Activated naive CD8-positive, alpha-beta T cell treated with anti-CD3 and anti-CD28 coated beads, Interleukin-2, amount 10 ng/mL, durations not matched to agents 7 days and 5 days (primary cell): Measurements from ENCODE around the gene KIF15. TPM values are rescaled to one million over a fixed set of nuclear protein-coding genes. Genes with fewer than 3 reads are reported as not detected.

Experiments
- ATAC-seq: fragments of 150-1000 bp; cut with Tn5 transposase; one replicate; pipeline ENCODE4 v1.10.0; 2021; ENCODE audit warnings: low read depth, moderate library complexity
- POLR2A ChIA-PET: fragments of 350-600 bp; sonication (Branson Sonifier 250); formaldehyde crosslinking; loops from one replicate; lab custom pipeline; 2021; ENCODE audit warnings: antibody characterized with exemption; lab: Charles Lee
- DNase-seq: peaks from one replicate; pipeline ENCODE4 v3.0.0; 2021
- H3K27ac Mint-ChIP-seq: one replicate; pipeline ENCODE4 v1.8.0; 2022; ENCODE audit warnings: mild to moderate bottlenecking, mixed read lengths
- H3K27me3 Mint-ChIP-seq: one replicate; pipeline ENCODE4 v1.8.0; 2022; ENCODE audit warnings: mild to moderate bottlenecking, moderate library complexity, mixed read lengths
- H3K36me3 Mint-ChIP-seq: one replicate; pipeline ENCODE4 v1.8.0; 2021; ENCODE audit warnings: mild to moderate bottlenecking, mixed read lengths
- H3K4me1 Mint-ChIP-seq: one replicate; pipeline ENCODE4 v1.8.0; 2021; ENCODE audit warnings: mixed read lengths
- H3K4me3 Mint-ChIP-seq: one replicate; pipeline ENCODE4 v1.8.0; 2022; ENCODE audit warnings: mild to moderate bottlenecking, moderate library complexity, mixed read lengths
- H3K9me3 Mint-ChIP-seq: one replicate; pipeline ENCODE4 v1.8.0; 2021; ENCODE audit warnings: mixed read lengths
- total RNA-seq, 2 experiments: library from RNA; stranded (reverse); gene quantifications; one replicate each; pipeline ENCODE4 v1.2.3, GENCODE V29; 2021

Gene KIF15
- total RNA-seq, 2 experiments from 2014 or later, result 39.8 to 42.3 TPM

DNA sequence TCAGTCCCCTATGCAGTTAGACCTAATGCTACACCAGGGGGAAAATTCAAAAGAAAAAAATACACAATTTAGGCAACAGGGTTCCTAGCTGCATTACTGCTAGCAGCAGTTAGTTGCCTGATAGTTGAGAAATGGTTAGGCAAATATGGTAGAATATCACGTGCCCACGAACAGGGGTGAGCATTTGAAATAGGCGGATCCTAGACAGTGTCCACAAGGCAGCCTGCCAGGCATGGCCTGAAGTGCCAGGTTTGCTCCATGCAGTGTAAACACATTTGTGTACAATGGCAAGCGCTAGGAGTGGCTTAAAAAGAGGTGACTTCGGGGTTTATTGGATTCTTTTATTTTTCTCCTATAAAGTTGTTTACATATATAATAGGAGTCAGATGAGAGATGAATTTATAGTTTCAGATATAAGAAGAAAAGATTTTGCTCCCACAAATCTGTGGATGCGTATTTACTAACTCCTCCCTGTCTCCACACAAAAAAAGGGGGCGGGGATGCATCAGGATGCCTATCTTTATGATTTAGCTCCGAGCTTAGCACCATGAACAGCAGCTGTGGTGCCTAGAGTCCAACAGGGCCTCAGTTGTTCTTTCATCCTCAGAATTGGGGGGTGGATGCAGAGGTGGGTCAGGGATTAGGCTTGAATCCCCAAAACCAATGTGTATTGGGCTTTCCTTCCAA is 108.9 kb downstream of the KIF15 start:
- ATAC-seq, result no peak
- no peak overlapping the region for H3K4me3 Mint-ChIP-seq

DNA sequence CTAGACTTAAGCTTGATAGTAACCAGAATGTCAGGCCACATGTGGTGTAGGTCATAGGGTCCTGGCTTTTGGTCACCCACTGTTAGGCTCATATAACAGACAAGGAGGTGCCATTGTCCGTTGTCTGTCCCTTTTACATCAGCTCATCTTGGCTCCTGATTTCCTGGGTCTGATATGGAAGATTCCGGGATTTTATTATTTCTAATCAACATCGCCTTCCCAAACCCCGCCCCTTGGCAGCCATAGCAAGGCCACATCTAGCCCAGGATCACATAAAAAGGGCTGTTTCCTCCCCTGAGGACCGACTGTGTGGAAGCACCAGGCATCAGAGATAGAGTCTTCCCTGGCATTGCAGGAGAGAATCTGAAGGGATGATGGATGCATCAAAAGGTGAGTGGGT is 112.7 kb downstream of the KIF15 start, which contains the start of gene TGM4:
TSS of gene TGM4 (plus strand) at position 301 of the 400 bp plus-strand sequence. CDS start at position 372, 71 bp downstream.
- no peaks in the 10 kb centered on the region for H3K27me3 Mint-ChIP-seq
- no peak within 1 kb of the TSS for H3K4me3 Mint-ChIP-seq
- ATAC-seq, result no peak
- POLR2A ChIA-PET, result no interaction called here
- no peak for DNase-seq
- no peak within 1 kb of the TSS for H3K27ac Mint-ChIP-seq
- no peaks in the 10 kb centered on the region for H3K36me3 Mint-ChIP-seq
- H3K9me3 Mint-ChIP-seq, result no peaks in the 10 kb centered on the region
- no peaks in the 10 kb centered on the region for H3K4me1 Mint-ChIP-seq

More for the DNA sequence above, 108.9 kb downstream of the KIF15 start:
- Mint-ChIP-seq H3K27ac (no peak overlapping the region), H3K4me1 (peaks cover 15% of the 10 kb centered on the region), H3K27me3 (no peaks in the 10 kb centered on the region), H3K36me3 (peaks cover 17% of the 10 kb centered on the region), H3K9me3 (peaks cover 3% of the 10 kb centered on the region)
- POLR2A ChIA-PET, result no interaction called here
- DNase-seq, result no peak

DNA sequence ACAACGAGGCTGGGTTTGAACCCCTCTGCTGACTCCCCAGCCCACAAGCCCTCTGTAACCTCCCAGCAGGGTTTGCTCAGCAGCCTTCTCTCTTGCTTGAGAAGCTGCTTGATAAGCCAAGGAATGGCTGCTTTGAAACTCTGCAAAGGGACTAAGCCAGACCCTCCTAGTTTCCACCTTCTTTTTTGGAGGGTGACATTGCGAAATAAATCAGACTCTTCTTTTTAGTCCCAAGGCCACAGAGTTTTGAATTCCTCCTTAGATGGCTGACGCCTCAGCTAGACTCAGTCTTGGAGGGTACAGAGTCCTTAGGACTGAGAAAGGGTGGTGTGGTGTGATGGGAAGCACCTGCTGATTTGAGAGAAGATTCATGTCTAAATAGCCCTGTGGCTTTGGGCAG is 114.0 kb downstream of the KIF15 start:
- H3K27me3 Mint-ChIP-seq, result peaks cover 3% of the 10 kb centered on the region
- H3K27ac Mint-ChIP-seq, result no peak overlapping the region
- POLR2A ChIA-PET, result no interaction called here
- no peaks in the 10 kb centered on the region for H3K4me1 Mint-ChIP-seq
- DNase-seq, result no peak
- no peak for ATAC-seq
- no peaks in the 10 kb centered on the region for H3K36me3 Mint-ChIP-seq
- H3K9me3 Mint-ChIP-seq, result no peaks in the 10 kb centered on the region
- H3K4me3 Mint-ChIP-seq, result no peak overlapping the region

DNA sequence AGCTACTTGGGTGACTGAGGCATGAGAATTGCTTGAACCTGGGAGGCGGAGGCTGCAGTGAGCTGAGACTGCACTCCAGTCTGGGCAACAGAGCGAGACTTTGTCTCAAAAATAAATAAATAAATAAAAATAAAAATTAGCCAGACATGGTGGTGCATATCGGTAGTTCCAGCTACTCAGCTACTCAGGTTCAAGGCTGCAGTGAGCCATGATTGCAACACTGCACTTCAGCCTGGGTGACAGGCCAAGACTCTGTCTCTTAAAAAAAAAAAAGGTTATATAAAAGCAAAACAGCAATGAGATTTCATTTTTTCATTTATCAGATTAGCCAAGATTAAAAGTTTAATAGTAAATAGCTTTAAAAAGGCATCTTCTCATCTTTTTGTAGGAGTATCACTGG is 115.7 kb downstream of the KIF15 start:
- H3K27ac Mint-ChIP-seq, result no peak overlapping the region
- no peaks in the 10 kb centered on the region for H3K4me1 Mint-ChIP-seq
- H3K27me3 Mint-ChIP-seq, result peaks cover 12% of the 10 kb centered on the region
- ATAC-seq, result no peak
- H3K9me3 Mint-ChIP-seq, result no peaks in the 10 kb centered on the region
- no peak overlapping the region for H3K4me3 Mint-ChIP-seq
- POLR2A ChIA-PET, result no interaction called here
- no peak for DNase-seq
- no peaks in the 10 kb centered on the region for H3K36me3 Mint-ChIP-seq

GRCh38 chr3:44880284-44880683 is 118.7 kb downstream of the KIF15 start:
- POLR2A ChIA-PET, result no interaction called here
- no peaks in the 10 kb centered on the region for H3K36me3 Mint-ChIP-seq
- H3K27ac Mint-ChIP-seq, result no peak overlapping the region
- no peaks in the 10 kb centered on the region for H3K9me3 Mint-ChIP-seq
- H3K4me1 Mint-ChIP-seq, result no peaks in the 10 kb centered on the region
- ATAC-seq (no peak), DNase-seq (no peak)
- H3K27me3 Mint-ChIP-seq, result peaks cover 14% of the 10 kb centered on the region
- H3K4me3 Mint-ChIP-seq, result no peak overlapping the region

DNA sequence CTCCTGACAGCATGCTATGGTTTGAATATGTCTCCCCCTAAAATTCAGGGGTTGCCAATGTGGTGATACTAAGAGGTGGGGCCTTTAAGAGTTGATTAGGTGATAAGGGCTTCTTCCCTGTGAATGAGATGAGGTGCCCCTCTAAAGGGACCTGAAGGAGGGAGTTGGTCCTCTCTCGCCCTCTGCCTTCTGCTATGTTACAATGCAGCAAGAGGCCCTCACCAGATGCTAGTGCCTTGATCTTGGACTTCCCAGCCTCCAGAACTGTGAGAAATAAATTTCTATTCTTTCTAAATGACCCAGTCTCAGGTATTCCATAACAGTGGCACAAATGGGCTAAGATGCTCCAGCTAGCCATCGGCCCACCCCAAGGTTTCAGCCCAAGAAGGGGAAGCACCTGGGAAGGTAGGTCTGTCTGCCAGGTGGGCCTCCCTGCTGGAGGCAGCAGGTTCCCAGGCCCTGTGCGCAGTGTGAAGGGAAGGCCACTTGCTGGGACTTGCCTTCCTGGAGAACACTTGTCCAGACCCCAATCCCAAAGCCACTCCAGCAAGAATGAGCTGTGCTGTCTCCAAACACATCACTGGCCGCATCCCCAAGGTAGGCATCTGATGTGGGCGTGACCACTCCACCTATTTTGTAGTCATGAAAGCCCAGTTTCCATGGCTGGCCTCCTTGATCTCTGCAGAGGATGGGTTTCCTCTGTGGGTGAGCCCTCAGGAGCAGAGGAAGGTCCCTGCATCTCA is 121.8 kb downstream of the KIF15 start:
- no peaks in the 10 kb centered on the region for H3K4me1 Mint-ChIP-seq
- DNase-seq (no peak), ATAC-seq (no peak)
- H3K4me3 Mint-ChIP-seq, result no peak overlapping the region
- H3K9me3 Mint-ChIP-seq, result no peaks in the 10 kb centered on the region
- no peak overlapping the region for H3K27ac Mint-ChIP-seq
- H3K27me3 Mint-ChIP-seq, result peaks cover 20% of the 10 kb centered on the region
- H3K36me3 Mint-ChIP-seq, result no peaks in the 10 kb centered on the region
- POLR2A ChIA-PET, result no interaction called here

DNA sequence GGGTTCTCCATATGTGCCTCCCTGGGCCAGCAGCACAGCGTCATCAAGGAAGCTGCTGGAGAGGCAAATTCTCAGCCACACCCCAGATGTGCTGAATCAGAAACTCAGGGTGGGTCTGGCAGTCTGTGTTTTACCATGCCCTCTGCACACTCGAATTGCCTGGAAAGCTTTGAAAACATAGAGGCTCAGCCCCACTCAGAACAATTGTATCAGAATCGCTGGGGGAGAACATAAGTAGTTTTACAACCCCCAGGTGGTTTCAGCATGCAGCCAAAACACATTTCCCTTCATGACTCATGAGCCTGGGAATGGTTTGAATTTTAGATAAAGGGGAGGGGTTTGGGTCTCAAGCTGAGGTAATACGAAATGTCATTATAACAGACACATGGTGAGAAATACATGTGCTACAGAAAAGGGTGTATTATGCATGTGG is 122.4 kb downstream of the KIF15 start:
- H3K9me3 Mint-ChIP-seq, result no peaks in the 10 kb centered on the region
- no peaks in the 10 kb centered on the region for H3K36me3 Mint-ChIP-seq
- no peak overlapping the region for H3K4me3 Mint-ChIP-seq
- H3K4me1 Mint-ChIP-seq, result no peaks in the 10 kb centered on the region
- POLR2A ChIA-PET, result no interaction called here
- H3K27ac Mint-ChIP-seq, result no peak overlapping the region
- DNase-seq (no peak), ATAC-seq (no peak)
- peaks cover 20% of the 10 kb centered on the region for H3K27me3 Mint-ChIP-seq

GRCh38 chr3:44885618-44886017 is 124.0 kb downstream of the KIF15 start:
- Mint-ChIP-seq H3K4me1 (no peaks in the 10 kb centered on the region), H3K27me3 (peaks cover 16% of the 10 kb centered on the region), H3K27ac (no peak overlapping the region), H3K36me3 (no peaks in the 10 kb centered on the region), H3K4me3 (no peak overlapping the region), H3K9me3 (no peaks in the 10 kb centered on the region)
- POLR2A ChIA-PET, result no interaction called here
- no peak for ATAC-seq
- DNase-seq, result no peak

DNA sequence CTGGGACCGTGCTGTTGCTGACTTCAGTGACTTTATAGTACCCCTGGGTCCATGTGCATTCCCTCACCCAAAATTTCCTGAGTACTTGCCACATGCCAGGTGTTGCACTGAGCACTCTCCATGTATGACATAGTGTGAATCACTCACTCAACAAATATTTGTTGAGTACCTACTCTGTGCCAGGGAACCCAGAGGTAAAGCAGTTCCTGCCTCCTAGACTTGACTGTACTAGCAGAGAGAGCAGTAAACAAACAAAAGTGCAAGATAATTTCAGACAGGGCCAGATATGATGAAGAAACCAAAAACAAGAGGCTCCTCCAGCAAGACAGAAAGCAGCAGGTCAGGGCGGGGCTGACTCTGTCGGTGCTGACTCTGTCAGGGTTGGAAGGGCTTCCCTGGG is 125.0 kb downstream of the KIF15 start:
- H3K4me1 Mint-ChIP-seq, result peaks cover 3% of the 10 kb centered on the region
- H3K27ac Mint-ChIP-seq, result no peak overlapping the region
- ATAC-seq (no peak), DNase-seq (no peak)
- POLR2A ChIA-PET, result no interaction called here
- H3K36me3 Mint-ChIP-seq, result no peaks in the 10 kb centered on the region
- peaks cover 13% of the 10 kb centered on the region for H3K27me3 Mint-ChIP-seq
- no peaks in the 10 kb centered on the region for H3K9me3 Mint-ChIP-seq
- no peak overlapping the region for H3K4me3 Mint-ChIP-seq

DNA sequence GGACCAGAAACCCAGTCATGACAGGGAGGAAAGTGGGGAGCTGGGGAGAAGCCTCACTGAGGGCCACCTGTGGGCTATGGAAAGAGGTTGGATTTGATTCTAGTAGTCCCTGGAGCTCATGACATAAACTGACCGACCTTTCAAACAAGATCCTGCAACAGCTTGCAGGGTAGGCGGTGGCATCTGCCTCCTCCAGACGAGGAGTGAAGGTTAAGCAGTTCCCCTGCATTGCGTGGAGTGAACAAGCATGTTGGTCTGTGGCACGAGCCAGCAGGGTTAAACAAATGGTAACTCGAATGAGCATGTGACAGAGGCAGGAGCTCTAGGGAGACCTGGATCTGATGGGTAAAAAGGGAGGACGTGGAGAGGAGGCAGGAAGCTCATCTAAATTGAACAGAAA is 125.5 kb downstream of the KIF15 start:
- no peak for ATAC-seq

GRCh38 chr3:44890258-44890657 is 128.7 kb downstream of the KIF15 start:
- Mint-ChIP-seq H3K4me1 (peaks cover 3% of the 10 kb centered on the region), H3K27me3 (peaks cover 13% of the 10 kb centered on the region), H3K27ac (no peak overlapping the region), H3K9me3 (no peaks in the 10 kb centered on the region), H3K4me3 (no peak overlapping the region), H3K36me3 (no peaks in the 10 kb centered on the region)
- no peak for ATAC-seq
- POLR2A ChIA-PET, result no interaction called here
- no peak for DNase-seq

More for the DNA sequence above, 125.5 kb downstream of the KIF15 start:
- peaks cover 3% of the 10 kb centered on the region for H3K4me1 Mint-ChIP-seq
- no peak overlapping the region for H3K4me3 Mint-ChIP-seq
- peaks cover 13% of the 10 kb centered on the region for H3K27me3 Mint-ChIP-seq
- no peak overlapping the region for H3K27ac Mint-ChIP-seq
- H3K36me3 Mint-ChIP-seq, result no peaks in the 10 kb centered on the region
- no peak for DNase-seq
- POLR2A ChIA-PET, result no interaction called here
- H3K9me3 Mint-ChIP-seq, result no peaks in the 10 kb centered on the region

DNA sequence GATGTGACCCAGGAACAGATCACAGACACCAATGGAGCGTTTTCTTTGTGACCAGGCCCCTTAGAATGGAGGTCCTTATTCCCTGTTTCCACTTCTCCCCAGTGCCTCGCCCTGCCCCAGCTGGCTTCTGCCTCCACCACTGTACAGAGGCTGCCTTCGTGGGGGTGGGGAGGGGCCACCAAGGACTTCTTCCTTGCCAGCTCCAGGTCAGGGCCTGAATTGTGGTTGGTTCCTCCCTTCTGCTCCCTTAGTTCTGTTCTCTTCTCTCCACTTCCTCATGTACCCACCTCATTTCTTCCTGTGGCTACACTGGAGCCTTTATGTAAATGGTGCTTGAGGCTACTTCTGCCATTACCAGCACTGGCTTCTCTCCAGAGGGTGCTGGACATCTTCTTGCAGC is 129.3 kb downstream of the KIF15 start:
- POLR2A ChIA-PET, result no interaction called here
- Mint-ChIP-seq H3K27me3 (peaks cover 13% of the 10 kb centered on the region), H3K27ac (no peak overlapping the region), H3K36me3 (no peaks in the 10 kb centered on the region), H3K4me3 (no peak overlapping the region), H3K4me1 (peaks cover 3% of the 10 kb centered on the region), H3K9me3 (no peaks in the 10 kb centered on the region)
- ATAC-seq, result no peak
- no peak for DNase-seq

DNA sequence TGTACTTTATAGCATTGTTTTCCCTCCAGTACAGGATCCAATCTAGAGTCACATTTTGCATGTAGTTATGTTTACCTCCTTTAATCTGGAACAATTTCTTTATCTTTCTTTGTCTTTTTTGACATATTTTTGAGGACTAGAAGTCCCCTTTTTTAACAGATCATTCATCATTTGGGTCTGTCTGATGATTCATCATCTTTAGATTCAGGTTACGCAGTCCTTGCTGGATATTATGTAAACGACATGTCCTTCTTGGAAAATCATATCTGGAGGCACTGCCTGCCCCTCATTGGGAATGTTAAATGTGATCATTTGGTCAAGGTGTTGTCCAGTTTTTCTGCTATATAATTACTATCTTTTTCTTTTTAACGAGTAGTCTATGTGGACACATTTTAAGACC is 131.1 kb downstream of the KIF15 start:
- no peak overlapping the region for H3K27ac Mint-ChIP-seq
- H3K27me3 Mint-ChIP-seq, result peaks cover 10% of the 10 kb centered on the region
- POLR2A ChIA-PET, result no interaction called here
- H3K9me3 Mint-ChIP-seq, result no peaks in the 10 kb centered on the region
- H3K36me3 Mint-ChIP-seq, result no peaks in the 10 kb centered on the region
- H3K4me1 Mint-ChIP-seq, result peaks cover 3% of the 10 kb centered on the region
- DNase-seq (no peak), ATAC-seq (no peak)
- no peak overlapping the region for H3K4me3 Mint-ChIP-seq

- DNase-seq (no peak), ATAC-seq (no peak)
- Mint-ChIP-seq H3K9me3 (no peaks in the 10 kb centered on the region), H3K27me3 (peaks cover 11% of the 10 kb centered on the region), H3K4me3 (no peak overlapping the region), H3K27ac (no peak overlapping the region), H3K4me1 (peaks cover 3% of the 10 kb centered on the region), H3K36me3 (no peaks in the 10 kb centered on the region)
- POLR2A ChIA-PET, result no interaction called here
Observed at GRCh38 chr3:44893097-44893496, 131.5 kb downstream of the KIF15 start.
